Hepatocyte (in vitro differentiated cells): Measurements from ENCODE around the gene ECD.

ENCODE experiments used
- CTCF ChIP-seq: fragments of 200-600 bp; sonication (generic); IDR thresholded peaks from 2 replicates; pipeline ENCODE4 v1.5.1; 2016; ENCODE audit warnings: antibody characterized with exemption, mild to moderate bottlenecking; ENCODE audit not compliant: poor library complexity
- EZH2 ChIP-seq: fragments of 200-600 bp; sonication (generic); IDR thresholded peaks from 2 replicates; pipeline ENCODE4 v1.6.1; 2016; ENCODE audit warnings: antibody characterized with exemption, mild to moderate bottlenecking, borderline replicate concordance

DNA sequence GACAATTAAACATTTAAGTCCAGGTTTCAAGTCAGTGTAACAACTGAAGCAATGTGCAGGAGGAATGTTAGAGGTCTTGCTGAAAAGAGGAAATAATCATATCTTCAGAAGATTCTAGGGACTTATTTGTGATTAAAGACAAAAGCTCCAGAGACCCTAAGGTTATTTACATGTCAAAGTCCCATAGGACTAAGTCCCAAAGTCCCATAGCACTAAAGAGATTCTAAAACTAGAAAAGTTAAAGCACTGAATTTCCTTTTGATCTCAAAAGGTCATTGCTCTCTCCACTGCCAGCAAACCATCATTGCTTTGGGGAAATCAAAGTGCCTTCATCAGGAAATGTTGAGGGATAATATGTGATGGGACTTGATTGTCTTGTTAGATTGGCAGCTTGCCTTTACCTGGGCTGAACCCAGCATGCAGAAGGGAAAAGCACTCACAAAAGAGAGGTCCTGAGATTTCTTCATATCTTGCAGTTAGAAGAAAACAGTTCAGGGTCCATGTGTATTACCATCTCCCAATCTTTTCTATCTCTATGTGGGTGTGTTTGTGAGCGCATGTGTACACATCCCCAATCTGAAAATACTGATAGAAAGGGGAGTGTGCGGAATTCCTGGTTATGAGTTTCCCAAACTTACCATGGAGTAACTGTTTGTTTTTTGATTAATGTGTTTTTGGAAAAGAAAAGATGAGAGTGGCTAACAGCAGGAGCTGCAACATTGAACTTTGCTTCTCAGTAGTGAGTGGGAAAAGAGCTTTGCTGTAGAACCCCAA lies 35.7 kb downstream of the ECD start:
- TF ChIP-seq CTCF (no peak), EZH2 (no peak)
